Left cardiac atrium (tissue), 4 donors: ENCODE measurements around the gene RMI2. TPM values are rescaled to one million over a fixed set of nuclear protein-coding genes. Genes with fewer than 3 reads are reported as not detected.
A peak's percentile ranks its signal among the peaks of the same experiment; 100 is the strongest.

Experiments
- ATAC-seq, 2 donors: fragments of 200-7000 bp; cut with Tn5 transposase; one replicate each; pipeline ENCODE4 v1.9.1; 2020; ENCODE audit warnings: mild to moderate bottlenecking in 2 of 2, moderate library complexity in 2 of 2
- DNase-seq: peaks from one replicate; pipeline ENCODE4 v3.0.0-alpha.2; 2020
- intact Hi-C, 2 donors: fragments of 100-400 bp; cut with DNase I; formaldehyde crosslinking; loops; one replicate each; pipeline versions ENCODE4 v1.14.1 to v1.15.1; 2022 to 2023
- microRNA-seq, 2 donors: library from miRNA; unstranded; fragments of <30 nt; microRNA quantifications; one replicate each; pipeline ENCODE4 v1.2.0, GENCODE V29; 2020
- total RNA-seq, 2 donors: library from RNA; stranded (reverse); fragmentation: NEBNext Ultra II Directional; extraction: Animal tissue kit (Norgen Biotek cat#: 25700); gene quantifications; one replicate each; pipeline ENCODE4 v1.2.1, GENCODE V29; 2021
- donor health status: DM: no; HTN: yes; CAD: no.
- donor health status: DM: no; HTN: yes; CAD: no; lungs with severe emphysema.
- donor health status: DM: yes; HTN: yes; CAD: no.
- donor health status: Dilated cardiomyopathy.

RMI2 gene
- total RNA-seq, 2 donors from 2014 or later: 0.60 to 2.4 TPM

DNA sequence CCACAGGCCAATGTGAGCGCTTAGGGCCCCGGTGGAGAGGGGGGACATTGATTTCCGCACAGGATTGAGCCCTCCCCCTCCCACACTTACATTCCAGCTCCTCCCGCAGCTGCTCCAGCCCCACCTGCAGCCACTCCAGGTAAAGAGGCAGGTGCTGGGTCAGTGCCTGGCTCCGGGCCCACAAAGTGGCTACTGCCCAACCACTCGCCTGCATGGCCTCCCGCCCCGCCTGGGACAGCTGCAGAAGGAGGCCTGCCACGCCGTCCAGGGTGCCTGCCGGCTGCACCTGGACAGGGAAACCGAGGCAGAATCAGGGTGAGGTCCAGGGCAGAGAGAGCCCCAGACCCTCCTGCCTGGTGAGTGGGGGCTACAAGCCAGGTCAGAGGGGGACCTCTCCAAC is 46.3 kb downstream of the RMI2 start:
- intact Hi-C loops: loop anchor here (10.0 kb wide), 2 partner anchors 423 to 483 kb away; no protein-coding TSS in a partner anchor
- DNase-seq (peak; percentile 10), ATAC-seq (no peak)

DNA sequence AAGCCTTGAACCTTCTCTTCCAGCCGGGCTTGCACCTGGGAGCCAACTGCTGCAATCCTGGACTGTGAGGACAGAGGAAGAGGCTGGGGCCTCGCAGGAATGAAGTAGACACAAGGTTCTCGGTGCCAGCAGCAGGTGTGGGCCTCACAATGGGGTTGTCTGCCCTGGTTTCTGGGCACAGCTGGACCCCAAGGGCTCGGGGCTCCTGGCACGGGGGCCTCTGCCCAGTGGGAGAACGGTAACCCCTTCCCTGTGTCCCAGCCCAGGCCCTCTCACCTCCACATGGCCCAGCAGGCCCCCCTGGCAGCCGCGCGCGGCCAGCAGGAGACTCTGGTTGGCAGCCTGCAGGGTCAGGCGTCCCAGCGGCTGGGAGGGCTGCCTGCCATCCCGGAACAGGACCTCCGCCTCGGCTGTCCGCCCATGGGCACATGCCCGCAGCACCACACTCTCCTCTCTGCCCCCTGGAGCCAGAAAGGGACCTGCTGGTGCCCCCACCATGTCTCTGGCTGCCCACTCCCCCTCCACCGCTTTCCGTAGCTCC is 46.9 kb downstream of the RMI2 start:
- no peak for ATAC-seq
- intact Hi-C loops: loop anchor here (10.0 kb wide), 2 partner anchors 423 to 483 kb away; no protein-coding TSS in a partner anchor

DNA sequence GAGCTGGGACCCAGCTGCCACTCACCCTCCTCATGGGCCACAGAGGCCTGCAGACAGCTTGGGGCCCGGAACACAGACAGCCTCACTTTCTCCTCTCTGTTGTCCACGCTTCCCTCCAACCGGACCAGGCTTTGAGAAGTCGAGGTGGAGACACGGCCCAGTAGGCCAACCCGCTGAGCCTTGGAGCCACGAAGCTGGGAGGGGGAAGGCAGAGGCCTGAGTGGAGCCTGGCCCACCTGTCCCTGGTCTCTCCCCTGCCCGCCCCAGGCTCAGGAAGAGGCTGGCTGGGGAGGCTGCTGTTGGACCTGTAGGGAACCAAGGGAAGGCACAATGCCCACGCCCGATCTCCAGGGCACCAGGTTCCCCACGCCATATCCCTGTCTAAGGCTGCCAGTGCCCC is 48.1 kb downstream of the RMI2 start:
- ATAC-seq: no peak
- DNase-seq: no peak
- intact Hi-C loops: loop anchor here (10.0 kb wide), 2 partner anchors 421 to 481 kb away; no protein-coding TSS in a partner anchor

More for the DNA sequence above, 46.9 kb downstream of the RMI2 start:
- DNase-seq: peak; percentile 17

DNA sequence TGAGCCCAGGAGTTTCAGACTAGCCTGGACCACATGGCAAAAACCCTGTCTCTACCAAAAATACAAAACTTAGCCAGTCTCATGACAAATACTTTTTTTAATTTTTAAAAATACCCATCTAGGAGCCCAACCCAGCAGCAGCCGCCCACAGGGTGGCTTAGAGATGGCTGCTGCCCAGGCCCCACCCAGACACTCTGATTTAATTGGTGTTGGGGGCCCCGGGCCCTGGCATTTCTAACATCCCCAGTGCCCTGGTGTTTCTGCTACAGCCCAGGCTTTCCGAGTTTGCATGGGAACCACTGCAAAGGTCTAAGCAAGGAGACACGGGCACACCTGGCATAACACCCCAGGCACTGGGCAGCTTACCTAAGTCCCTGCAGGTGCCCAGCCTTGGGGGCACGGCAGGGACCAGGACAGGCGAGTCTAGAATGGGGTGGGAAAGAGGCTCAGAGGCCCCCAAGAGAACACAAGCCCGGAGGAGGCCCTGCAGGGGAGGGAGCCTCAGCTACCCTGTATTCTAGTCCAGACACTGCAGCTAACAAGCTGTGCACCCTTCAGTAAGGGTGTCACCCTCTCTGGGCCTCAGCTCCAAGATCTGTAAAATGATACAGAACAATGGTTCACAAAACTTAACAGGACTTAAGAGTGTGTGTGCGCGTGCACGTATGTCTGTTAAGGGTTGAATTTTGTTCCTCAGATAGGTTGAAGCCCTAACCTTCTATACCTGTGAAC is 48.8 kb downstream of the RMI2 start:
- ATAC-seq (no peak), DNase-seq (no peak)
- intact Hi-C loops: loop anchor here (10.0 kb wide), 2 partner anchors 421 to 481 kb away; no protein-coding TSS in a partner anchor

DNA sequence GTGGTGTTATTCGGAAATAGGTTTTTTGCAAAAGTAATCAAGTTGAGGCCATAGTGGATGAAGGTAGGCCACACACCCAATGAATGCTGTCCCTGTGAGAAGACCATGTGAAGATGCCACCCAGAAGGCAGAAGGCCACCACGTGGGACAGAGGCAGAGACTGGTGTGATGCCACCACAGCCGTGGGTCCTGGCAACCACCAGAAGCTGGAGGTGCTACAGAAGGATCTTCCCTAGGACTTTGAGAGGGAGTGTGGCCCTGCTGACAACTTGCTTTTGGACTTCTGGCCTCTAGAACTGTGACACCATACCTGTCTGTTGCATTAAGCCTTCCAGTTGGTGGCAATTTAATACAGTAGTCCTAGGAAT is 49.3 kb downstream of the RMI2 start:
- DNase-seq (no peak), ATAC-seq (no peak)
- intact Hi-C loops: loop anchor here (10.0 kb wide), 2 partner anchors 420 to 480 kb away; no protein-coding TSS in a partner anchor

DNA sequence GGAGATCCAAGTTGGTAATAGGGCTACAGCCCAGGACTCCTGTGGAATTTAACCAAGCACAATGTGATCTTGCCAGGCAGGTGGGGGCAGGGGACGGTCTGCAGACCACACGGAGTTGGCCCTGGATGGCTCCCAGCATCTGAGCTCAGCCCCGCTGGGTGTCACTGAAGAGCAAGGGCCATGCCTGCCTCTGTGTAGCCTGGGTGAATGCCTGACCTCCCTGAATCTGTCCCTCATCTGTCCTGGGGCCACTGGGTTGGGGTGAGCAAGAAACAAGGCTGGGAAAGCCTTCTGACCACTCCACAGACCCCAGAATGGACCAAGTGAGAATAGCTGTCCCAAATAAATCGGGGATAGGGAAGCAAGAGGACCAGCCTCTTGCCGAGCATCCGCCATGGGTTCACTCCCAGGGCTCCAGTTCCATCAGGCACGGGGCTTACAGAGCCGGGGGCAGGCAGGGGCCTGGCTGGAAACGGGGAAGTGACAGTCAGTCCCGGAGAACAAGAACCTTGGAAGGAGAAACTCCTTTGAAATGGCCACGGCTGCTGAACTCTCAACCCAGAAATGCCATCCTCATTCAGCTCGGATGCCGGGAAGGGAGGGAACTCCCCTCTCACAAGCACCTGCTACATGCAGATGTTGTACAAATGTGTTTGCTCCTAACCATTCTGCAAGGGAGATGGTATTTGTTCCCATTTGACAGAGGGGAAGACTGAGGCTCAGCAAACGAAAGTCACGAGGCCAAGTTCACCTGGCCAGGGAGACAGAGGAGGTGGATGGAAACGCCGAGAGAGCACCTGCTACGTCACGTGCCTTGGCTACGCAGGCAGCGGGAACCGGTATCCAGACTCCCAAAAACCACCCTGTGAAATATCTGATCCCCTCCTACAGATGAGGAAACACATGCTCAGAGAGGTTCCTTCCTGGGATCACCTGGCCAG is 50.0 kb downstream of the RMI2 start:
- no peak for DNase-seq
- ATAC-seq: no peak
- intact Hi-C loops: loop anchor here (5.0 to 10.0 kb wide), 3 partner anchors 317 to 480 kb away; no protein-coding TSS in a partner anchor

DNA sequence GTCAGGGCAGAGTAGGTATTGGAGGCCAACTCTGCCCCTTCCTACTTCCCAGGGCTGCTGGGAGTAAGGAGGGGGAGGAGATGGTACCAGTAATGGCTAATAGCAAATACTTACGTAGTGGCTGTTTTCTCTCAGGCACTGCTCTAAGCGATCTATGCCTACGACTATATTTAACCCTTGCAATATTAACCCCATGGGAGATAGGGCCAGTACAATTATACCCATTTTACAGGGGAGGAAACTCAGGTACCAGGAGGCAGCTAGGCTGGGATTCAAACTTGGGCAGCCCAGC is 50.6 kb downstream of the RMI2 start:
- DNase-seq (no peak), ATAC-seq (no peak)
- intact Hi-C loops: loop anchor here (5.0 to 10.0 kb wide), 3 partner anchors 316 to 479 kb away; no protein-coding TSS in a partner anchor

DNA sequence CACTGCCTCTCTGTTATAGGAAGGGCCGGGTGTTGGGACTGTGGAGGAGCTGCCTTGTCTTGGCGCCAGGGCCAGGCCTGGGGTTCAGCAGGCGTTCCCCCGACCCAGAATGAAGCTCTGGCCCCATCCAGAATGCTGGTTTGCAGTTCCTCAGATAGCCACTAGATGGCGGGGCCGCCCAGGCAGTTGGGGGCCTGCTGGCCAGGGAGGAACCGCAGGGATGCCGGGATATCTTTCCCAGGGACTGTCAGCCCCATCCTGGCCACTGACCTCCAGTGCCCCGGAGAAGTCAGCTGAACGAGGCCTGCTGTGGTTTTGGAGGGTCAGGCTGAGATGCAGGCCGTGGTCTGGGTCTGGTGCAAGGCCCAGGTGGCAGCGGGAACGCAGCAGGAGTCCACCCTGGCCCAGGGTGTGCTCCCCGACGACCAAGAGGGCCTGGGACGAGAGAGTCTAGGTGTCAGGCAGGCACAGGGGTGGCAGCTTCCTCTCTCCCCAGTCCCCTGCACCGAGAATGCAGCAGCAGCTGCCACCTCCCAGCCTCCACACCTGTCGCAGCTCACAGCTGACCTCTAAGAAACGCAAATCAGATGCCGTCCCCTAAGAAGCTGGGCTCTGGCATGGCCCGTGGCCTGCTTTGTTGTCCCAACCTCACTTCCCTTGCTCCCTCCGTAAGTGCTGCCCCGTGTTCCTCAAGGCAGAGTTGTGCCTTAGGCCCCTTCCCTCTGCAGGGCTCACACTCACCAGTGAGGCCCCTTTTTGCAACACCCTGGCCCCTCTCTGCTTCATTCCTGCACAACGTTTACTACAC is 51.2 kb downstream of the RMI2 start:
- intact Hi-C loops: loop anchor here (5.0 to 10.0 kb wide), 3 partner anchors 316 to 478 kb away; no protein-coding TSS in a partner anchor
- DNase-seq (peak; percentile 75), ATAC-seq (peak; percentile 83 to 84)

DNA sequence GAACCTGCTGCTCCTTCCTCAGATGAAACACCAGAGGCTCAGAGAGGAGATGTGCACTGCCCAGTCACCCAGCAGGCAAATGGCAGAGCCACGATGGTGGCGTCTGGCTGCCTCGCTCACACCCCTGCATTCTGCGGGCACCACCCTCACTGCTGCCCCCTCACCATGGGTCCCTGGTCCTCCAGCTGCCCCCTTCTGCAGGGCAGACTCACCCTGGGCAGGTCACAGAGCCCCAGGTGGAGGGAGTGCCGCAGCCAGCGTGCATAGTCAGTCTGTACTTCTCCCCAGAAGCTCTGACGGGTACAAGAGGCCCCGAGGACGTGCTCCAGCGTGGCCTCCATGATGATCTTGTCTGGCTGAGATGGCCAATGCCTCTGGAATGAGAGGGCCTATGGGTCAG is 52.9 kb downstream of the RMI2 start:
- intact Hi-C loops: loop anchor here (2.0 to 10.0 kb wide), 4 partner anchors 314 to 477 kb away; no protein-coding TSS in a partner anchor
- ATAC-seq: no peak
- no peak for DNase-seq

DNA sequence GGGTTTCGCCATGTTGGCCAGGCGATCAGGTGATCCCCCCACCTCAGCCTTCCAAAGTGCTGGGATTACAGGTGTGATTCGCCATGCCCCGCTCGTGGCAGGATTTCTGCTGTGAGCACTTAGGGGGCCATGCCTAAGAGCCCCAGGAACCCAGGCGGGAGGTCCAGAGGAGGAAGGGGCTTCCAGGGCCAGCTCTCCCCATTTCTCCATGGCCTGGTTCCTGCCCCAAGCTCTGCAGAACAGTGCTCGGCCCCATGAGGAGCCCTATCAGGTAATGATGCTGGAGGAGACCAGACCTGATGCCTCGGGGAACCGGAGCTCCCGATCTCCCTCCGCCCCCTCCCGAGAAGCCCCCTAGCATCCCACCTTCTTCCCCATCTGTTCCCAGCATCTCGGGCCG is 53.6 kb downstream of the RMI2 start:
- intact Hi-C loops: loop anchor here (2.0 to 10.0 kb wide), 4 partner anchors 313 to 476 kb away; no protein-coding TSS in a partner anchor
- no peak for ATAC-seq
- peak; percentile 6 for DNase-seq

DNA sequence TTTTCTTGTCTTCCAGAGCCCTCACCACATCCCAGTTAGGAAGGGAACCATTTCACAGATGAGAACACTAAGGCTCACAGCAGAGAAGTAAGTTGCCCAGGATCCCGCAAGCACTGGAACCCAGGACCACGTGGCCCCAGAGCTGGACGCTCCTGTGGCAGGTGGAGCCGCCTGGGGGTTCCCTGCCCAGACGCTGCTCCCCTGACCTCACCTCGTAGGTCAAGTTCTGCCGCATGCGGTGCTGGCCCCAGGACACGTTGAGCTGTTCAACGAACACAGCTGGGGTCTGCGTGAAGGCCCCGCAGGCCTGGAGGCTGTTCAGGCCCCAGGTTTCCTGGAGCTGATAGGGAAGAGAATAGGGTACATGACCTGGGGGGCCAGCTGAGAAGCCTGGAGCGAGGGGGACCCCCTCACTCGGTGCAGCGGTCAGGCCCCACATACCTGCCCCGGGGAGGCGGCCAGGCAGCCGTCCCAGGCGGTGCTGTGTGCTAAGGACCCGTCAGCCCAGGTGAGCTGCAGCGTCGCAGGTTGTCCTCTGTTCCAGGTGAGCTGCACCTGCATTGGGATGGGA is 54.1 kb downstream of the RMI2 start:
- no peak for ATAC-seq
- intact Hi-C loops: loop anchor here (2.0 to 10.0 kb wide), 4 partner anchors 313 to 475 kb away; no protein-coding TSS in a partner anchor
- DNase-seq: peak; percentile 12

DNA sequence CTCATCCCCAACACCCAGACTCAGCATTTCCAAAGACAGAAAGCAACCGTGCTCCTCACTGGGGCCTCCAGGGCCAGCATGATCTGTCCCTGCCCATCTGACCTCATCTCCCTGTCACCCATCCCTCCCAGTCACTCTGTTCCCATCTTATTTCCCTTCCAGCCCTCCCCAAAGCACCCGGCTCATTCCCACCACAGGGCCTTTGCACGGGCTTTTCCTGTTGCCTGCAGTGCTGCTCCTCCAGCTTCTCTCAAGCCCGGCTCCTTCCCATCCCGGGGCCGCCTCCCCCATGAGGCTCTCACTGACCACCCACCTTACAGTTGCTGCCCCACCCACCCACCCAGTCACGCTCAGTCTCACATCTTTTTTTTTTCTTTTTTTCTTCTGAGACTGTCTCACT is 54.8 kb downstream of the RMI2 start:
- DNase-seq (peak; percentile 8), ATAC-seq (no peak)
- intact Hi-C loops: no loop called here

Small RNA genes lying within 50 kb of the gene (microRNA-seq; reads per million reads assigned to microRNA genes)
- gene MIR548H2: 0 reads per million in 2 donors

Other genes with a start within 250 kb of the RMI2 start
- gene SOCS1, start 89.3 kb upstream of the RMI2 start, total RNA-seq: 1 to 10 TPM; 5.8 to 8.8 TPM
- gene TNP2, start 76.1 kb upstream of the RMI2 start, total RNA-seq: not detected
- gene PRM3, start 71.8 kb upstream of the RMI2 start, total RNA-seq: not detected
- not detected for gene PRM2, start 69.0 kb upstream of the RMI2 start, total RNA-seq
- gene PRM1, start 64.1 kb upstream of the RMI2 start, total RNA-seq: not detected
- 10 to 100 TPM; 76.3 to 86.0 TPM for gene LITAF, start 241.5 kb downstream of the RMI2 start, total RNA-seq